Esophagus muscularis mucosa (tissue), 3 donors: Measurements from ENCODE around the gene PRMT5.

Source experiments
- CTCF ChIP-seq, 3 experiments: fragments of 200-600 bp in 2 of 3; fragments of 450-650 bp in 1 of 3; sonication (generic) in 2 of 3; IDR thresholded peaks; one replicate each; pipeline ENCODE4 v1.5.1; 2017 to 2019; ENCODE audit warnings: antibody characterized with exemption in 3 of 3, mild to moderate bottlenecking in 2 of 3, moderate library complexity in 1 of 3
- EP300 ChIP-seq: sonication (generic); formaldehyde crosslinking; IDR thresholded peaks from one replicate; pipeline ENCODE4 v1.6.1; 2017; ENCODE audit warnings: antibody characterized with exemption

DNA sequence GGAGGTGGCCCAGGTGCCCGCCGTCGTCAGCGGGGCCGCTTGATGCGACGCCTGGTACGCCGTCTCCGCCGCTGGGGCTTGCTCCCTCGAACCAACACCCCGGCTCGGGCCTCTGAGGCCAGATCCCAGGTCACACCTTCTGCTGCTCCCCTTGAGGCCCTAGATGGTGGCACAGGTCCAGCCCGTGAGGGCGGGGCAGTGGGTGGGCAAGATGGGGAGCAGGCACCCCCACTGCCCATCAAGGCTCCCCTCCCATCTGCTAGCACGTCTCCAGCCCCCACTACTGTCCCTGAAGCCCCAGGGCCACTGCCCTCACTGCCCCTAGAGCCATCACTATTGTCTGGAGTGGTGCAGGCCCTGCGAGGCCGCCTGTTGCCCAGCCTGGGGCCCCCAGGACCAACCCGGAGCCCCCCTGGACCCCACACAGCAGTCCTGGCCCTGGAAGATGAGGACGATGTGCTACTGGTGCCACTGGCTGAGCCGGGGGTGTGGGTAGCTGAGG, 52.1 kb downstream of the PRMT5 start:
- no peak for TF ChIP-seq CTCF (IDR thresholded peaks at IDR 0.05)
- TF ChIP-seq EP300, result no peak
